GM03348 (cell line): ENCODE results near the gene DOC2B.
"Not testable (repeated sequence)": the region's sequence is repeated elsewhere in the genome, so short reads cannot be mapped to it uniquely, and the experiment has no call there.

Experiments used
- DNase-seq: peaks from one replicate; pipeline ENCODE4 v3.0.0; 2012; ENCODE audit warnings: low spot score

DOC2B gene

DNA sequence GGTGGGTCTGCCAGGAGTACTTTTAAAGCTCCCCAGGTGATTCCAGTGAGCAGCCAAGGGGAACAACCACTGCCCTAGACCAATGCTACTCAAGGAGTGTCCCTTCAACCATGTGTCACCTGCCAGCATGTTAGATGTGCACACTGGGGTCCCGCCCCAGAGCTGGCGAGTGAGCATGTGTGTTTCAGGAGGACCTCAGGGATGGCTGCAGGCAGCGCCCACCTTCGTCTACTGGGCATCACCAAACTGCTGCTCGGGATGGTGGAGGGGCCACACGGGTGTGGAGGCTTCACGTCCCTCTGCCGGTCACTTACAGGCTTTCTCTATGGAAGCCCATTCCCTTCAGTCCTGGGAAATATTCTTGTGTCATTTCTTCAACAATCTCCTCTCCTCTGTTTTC lies 29.0 kb upstream of the DOC2B start:
- no peak for DNase-seq

DNA sequence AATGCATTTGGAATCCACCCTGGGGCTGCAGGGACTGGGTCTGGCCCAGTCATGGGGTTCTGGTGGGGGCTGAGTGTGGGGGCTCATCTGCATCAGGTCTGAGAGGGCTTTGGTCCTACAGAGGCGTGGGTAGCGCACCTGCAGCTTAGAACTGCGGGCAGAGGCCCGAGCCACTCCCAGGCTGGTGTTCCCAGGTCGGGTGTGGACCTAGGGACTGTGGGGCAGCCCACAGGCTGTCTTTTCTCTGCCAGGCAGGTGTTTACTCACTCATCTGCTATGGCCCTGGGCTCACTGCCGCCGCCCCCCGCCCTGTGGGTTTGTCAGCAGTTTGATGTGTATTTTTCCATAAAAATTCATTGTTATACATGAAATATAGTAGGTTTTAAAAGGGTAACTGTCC lies 27.0 kb upstream of the DOC2B start:
- DNase-seq = no peak

DNA sequence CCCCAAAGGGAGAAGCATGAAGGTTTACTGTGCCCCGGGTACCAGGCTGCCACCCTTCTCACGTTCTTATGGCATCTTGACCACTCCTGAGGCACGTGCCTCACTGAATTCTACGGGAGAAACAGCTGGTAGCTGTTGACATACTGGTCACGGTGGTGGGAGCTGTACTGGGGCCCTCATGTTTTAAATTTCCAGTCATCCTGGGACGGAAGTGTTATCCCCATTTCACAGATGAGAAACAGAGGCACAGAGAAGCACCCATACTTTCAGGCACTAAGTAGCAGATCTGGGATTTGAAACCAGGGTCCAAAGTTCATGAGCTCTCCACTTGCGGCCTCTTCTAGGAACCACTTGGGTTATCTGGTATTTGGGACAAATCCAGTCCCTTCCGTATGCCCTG lies 26.3 kb upstream of the DOC2B start:
- no peak for DNase-seq

DNA sequence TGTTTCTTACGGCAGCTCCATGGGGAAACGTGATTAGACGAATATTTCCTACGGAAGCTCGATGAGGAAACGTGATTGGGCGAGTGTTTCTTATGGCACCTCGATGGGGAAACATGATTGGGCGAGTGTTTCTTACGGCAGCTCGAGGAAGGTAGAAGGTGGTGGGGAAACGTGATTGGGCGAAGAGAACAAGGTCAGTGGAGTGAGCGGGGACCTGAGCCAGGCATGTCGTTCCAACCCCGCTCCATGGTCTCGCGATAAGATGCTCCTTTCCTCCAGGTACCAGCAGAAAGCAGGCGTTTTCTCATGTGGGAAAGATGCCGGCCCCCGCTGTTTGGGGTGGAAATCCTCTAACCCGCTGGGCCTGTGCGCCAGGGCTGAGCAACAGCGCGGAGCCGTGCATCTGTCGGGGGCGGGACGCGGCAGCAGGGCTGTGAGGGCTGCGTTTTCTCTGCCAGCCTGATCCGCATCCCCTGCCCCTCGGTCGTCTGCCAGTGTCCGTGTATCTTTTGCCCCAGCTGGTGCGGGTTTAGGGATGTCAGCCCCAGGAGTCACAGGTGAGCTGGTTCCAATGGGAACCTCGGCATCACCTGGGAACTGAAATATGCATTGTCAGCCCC lies 25.6 kb upstream of the DOC2B start:
- DNase-seq = no peak

DNA sequence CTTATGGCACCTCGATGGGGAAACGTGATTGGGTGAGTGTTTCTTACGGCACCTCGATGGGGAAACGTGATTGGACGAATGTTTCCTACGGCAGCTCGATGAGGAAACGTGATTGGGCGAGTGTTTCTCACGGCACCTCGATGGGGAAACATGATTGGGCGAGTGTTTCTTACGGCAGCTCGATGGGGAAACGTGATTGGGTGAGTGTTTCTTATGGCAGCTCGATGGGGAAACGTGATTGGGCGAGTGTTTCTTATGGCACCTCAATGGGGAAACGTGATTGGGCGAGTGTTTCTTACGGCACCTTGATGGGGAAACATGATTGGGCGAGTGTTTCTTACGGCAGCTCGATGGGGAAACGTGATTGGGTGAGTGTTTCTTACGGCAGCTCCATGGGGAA lies 25.0 kb upstream of the DOC2B start:
- DNase-seq = not testable (repeated sequence)

DNA sequence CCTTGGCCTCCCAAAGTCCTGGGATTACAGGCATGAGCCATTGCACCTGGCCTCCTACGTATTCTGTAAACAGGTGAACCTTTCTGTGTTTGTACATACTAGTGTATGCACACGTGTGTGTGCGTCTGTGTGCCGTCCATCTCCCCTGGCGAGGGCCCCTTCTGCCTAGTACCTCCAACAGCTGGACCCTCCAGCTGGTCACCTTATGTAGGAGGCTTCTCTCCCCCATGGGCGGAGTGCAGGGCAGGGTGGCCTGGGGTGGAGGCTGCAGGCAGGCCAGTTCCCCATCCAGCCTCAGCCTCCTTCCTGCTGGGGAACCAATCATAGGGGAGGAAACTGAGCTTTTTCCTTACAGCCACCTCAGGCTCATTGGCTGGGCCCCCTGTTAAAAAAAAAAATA lies 24.4 kb upstream of the DOC2B start:
- DNase-seq = no peak

DNA sequence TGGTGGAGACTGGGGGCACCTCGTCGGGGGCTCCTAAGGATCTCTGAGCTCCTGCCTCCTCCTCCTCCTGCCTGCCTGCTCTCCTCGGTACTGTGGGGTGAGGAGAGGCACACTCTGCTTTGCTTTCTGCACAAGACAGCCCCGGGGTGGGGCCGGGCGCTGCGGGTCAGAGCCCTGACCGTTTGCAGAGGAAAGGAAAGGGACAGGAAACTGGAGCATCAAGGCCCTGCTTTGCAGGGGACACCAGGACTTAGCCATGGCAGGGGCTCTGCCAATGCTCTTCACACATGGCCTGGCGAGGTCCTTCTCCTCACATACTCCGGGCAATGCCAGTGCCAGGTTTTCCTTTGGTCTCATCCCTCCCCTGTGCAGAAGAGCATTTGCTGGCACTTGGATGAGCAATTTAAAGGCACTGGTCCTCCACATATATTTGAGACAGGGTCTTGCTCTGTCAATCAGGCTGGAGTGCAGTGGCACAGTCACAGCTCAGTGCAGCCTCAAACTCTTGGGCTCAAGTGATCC lies 23.8 kb upstream of the DOC2B start:
- no peak for DNase-seq

DNA sequence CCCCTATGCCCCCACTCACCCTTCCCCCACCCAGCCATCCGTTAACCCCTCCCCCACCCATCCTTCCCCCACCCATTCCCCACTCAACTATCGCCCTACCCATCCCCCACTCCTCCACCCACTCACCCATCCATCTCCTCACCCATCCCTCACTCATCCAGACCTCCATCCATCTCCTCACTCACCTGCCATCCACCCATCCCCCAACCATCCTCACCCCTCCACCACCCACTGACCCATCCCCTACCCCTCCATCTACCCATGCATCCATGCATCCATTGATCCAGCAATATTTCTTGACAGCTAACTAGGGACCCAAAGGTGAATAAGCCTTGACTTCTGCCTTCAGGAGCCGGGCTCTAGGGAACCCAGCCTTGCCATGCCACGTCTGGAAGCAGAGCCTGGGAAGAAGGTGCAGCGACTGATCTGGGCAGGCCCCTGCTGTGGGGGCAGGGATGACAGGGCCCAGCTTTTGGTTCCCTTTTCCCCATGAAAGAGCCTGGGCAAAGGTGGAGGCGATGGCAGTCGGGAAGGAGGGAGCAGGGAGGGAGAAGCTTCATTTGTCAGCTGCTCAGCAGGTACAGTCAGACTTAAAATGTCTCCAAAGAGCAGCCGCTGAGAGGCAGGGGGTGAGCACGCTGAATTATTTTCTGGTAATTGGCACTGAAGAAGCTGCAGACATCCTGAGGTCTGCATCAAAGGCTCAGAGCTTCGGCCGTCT lies 23.1 kb upstream of the DOC2B start:
- DNase-seq = no peak

DNA sequence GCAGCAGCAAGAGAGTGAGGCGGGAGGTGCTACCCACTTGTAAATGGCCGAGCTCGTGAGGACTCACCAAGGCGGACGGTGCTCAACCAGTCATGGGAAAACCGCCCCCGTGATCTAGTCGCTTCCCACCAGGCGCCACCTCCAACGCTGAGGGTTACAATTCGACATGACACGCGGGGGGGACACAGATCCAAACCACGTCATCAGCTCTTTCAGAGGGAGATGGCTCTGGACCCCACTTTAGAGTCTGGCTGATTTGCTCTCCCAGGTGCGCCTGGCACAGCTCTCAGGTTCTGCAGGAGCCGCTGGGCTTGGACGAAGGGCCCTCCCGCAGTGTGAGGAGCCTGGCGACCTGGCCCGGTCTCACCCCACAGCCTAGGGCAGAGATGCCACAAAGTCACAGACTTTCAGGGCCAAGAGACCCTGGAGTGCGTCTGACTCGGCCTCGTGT lies 21.1 kb upstream of the DOC2B start:
- no peak for DNase-seq

DNA sequence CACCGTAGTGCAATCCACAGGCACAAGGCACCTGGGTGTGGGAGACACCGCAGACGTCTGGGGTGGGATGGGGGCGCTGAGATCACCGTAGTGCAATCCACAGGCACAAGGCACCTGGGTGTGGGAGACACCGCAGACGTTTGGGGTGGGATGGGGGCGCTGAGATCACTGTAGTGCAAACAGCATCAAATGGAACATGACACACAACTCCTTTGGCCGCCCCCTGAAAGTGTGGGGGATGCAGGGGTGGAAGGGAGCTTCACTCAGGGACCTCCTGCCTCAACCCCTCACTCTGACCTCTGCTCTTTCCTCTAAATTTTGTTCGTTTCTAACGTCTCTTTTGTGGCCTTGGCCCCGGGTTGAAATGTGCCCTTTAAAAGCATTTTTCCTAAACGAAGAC lies 20.3 kb upstream of the DOC2B start:
- not testable (repeated sequence) for DNase-seq

DNA sequence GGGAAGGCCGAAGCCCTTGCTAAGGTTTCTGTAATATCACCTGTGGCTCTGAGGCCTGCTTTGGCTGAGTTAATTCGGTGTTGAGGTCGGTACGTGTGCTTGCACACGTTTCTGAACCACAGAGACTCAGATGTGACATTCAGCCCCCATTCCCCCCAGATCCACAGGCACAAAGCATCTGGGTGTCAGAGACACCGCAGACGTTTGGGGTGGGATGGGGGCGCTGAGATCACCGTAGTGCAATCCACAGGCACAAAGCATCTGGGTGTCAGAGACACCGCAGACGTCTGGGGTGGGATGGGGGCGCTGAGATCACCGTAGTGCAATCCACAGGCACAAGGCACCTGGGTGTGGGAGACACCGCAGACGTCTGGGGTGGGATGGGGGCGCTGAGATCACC lies 19.8 kb upstream of the DOC2B start:
- DNase-seq = not testable (repeated sequence)

DNA sequence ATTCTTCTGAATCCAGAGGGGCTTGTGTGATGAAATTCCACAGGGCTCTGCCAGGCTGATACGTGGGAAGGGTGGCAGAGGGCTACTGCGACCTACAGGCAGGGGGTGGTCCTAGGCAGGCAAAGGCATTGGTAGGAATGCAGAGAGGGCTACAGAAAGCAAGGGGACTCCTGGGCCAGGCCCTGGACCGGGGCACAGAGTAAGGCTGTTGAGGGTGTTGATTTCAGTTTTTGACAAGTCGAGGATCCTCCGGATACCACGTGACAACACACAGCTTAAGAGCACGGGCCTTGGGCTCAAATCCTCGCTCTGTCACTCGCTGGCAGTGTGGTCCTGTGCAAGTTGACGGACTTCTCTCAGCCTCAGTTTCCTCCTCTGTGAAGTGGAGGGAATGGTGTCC lies 19.1 kb upstream of the DOC2B start:
- DNase-seq = no peak

DNA sequence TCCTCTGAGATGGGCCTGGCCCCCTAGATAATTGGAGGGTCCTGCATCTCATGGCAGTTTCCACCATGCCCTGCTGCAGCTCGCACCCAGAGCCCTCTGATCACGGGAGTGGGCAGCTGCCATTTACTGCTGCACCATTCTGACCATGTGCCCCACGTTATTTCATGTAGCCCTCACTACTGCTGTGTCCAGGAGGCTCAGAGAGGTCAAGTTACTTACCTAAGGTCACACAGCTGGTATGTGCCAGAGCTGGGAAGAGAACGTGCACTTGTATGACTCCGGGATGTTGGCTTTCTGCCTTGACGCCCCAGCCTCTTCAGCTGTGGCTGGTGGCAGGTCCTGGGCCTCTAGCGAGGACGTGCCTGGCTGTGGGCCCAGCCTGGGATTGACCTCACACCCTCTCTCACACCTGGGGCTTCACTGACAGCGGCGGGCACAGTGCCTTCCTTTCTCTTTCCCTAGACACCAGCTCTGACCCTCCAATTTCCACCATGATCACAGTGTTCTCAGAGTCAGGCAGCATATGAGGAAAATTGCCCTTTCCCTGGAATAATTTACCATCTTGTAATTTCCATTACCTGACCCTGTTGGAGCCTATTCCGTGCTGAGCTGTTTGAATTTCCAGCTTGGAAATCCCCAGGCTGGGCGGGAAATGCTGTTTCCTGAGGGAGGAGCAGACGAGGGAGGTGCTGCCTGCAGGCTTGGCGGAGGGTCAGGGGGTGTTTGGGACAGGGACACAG lies 18.5 kb upstream of the DOC2B start:
- DNase-seq = no peak

DNA sequence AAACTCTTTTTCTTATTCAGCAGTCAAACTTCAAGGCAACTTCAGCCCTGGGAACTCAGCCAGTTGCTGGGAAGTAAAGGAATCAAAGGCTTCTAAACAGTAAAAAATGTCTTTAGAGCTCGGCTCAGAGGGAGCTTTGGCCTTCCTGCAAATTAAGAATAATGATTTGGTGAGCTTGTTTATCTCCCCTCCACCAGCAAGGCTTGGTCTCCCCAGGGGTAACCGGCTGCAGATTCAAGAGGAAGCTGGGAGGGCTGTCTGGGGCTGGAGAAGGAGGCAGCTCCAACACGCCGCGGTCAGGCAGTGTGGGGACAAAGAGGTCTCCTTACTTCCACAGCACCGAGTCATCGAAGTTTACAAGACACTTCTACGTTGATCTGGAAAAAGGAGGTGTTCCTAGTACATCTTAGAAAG lies 17.7 kb upstream of the DOC2B start:
- DNase-seq = no peak

DNA sequence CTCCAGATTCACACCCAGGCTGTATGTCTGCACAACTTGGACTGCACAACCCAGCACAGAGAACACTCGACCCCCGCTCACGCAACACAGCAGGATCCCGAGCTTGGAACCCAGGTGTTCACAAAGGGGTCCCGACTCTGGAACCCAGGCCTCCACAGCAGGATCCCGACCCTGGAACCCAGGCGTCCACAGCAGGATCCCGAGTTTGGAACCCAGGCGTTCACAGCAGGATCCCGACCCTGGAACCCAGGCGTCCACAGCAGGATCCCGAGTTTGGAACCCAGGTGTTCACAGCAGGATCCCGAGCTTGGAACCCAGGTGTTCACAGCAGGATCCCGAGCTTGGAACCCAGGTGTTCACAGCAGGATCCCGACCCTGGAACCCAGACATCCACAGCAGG lies 16.8 kb upstream of the DOC2B start:
- DNase-seq = not testable (repeated sequence)

DNA sequence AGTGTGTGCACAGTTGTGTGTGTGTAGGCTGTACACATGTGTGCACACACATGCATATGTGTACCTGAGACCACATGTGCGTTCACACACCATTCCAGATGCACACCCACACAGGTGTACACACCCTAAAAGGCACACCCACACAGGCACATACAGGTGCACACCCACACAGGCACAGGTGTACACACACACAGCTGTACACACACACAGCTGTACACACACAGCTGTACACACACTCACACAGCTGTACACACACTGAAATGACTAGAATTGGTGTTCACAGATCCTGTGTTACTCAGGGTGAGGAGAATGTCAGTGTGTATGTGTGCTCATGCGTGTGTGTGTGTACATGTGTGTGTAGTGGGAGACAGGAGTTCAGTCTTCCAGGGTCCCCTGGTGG lies 15.9 kb upstream of the DOC2B start:
- DNase-seq = no peak

DNA sequence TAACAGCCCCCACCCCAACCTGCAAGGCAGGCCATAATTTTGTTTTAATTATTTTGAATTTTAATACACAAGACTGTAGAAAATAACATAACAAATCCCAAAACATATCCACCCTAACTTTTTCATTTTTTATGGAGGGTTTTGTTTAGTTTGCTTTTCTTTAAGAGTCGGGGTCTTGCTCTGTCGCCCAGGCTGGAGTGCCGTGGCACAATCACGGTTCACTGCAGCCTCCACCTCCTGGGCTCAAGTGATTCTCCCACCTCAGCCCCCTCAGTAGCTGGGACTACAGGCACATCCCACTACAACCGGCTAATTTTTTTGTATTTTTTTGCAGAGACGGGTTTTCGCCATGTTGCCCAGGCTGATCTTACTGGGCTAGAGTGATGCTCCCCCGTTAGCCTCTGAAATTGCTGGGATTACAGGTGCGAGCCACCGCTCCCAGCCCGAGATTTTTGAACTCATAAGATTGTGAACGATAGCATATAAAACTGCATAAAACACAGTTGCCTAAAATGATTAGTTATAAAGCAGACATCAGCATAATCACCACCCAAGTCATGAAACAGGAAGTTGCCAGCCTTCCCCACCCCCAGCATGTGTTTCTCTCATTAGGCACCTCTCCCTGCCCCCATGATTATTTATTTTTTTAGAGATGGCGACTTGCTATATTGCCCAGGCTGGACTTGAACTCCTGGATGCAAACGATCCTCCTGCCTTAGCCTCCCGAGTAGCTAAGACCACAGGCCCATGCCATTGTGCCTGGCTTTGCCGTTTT lies 13.6 kb upstream of the DOC2B start:
- DNase-seq = no peak

DNA sequence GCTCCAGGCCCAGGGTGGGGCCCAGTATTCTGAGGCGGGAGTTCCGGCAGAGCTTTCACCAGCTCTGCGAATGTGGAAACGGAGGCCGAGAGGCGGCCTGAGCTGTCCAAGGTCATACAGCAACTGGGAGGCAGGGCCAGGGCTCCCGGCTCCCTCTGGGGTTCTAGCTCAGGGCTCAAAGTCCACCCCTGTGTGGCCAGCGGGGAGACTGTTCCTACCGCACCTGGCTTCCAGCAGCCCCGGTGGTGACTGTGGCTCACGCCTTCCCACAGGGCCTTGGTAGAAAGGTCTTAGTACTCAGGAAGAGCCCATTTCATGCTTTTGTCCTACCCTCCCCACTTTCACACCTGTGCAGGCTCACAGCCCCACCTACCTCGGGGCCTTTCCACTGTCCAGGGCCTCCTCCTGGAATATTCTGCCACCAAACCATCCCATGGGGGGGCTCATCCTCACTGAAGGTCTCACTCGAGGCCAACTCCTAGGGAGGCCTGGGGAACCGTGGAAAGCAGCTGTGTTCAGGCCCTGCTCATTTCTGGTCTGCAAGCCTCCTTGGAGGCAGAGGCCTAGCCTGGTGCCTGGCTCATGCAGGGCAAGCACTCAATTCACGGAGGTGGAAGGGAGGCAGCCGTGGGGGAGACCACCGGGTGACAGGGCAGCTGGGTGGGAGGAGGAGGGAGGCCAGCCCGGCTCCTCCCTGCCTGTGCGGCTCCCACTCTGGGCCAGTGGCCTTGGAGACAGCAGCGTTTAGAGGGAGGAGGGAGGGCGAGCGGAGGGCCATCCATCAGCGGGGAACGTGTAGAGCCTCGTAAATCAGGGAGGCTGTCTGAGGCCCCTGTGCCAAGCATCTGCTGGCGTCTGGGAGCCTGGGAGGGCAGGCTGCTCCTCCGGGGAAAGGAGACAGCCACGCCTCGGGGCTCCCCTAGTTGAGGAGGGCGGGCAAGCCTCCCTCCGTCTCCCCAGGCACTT lies 12.7 kb upstream of the DOC2B start:
- no peak for DNase-seq

DNA sequence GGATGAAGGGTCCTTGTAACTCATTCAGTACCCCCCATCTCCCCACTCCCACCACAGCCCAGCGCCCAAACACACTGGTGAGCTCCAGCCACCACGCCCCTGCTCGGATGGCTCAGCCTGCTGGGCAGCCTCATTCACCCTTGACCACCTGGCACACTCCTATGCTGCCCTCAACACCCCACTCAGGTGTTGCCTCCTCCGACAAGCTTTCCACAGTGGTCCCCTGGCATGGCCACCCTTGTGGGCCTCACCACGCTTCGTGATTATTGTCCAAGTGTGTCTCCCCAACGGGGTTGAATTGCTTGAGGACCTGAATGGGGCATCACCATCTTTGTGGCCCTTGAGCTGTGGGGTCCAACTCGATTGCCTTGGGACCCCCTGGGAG lies 12.0 kb upstream of the DOC2B start:
- DNase-seq = no peak

DNA sequence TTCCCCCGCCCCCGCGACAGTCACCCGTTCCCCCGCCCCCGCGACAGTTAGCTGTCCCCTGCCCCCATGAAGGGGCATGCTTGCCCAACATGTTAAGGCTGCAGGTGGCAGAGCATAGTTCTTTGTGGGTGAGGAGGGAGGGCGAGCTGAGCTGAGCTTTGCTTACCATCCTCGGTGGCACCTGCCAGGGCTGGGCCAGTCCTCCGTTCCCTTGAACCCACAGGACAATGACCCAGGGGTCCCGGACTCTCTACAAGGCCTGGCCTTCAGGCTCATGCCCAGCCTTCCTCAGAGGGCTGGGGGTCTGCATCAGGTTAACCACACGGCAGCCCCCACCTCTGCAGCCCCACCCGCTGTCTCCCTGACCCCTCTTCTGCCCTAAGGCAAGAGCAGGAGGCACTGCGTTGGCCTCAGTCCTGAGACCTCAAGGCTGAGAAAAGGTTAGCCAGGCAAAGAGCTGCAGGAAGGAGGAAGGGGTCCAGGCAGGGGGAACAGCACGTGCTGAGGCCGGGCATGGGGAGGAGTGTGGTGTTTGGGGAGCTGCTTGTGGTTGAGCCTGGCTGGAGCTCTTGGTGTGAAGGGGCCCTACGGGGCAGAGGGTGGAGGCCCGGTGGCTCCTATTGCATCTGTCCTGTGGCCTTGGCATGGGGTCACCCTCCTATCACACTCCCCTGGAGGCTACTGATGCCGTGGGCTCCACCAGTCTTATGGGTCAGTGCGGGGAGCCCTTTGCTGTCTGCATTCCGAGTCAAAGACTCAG lies 11.4 kb upstream of the DOC2B start:
- DNase-seq = no peak
